Measurements from ENCODE around the gene RRP36. TPM values are rescaled to one million over a fixed set of nuclear protein-coding genes. Genes with fewer than 3 reads are reported as not detected.

RRP36 gene
- total RNA-seq, 6 experiments from 2014 or later: 21.8 to 45.0 (median 23.3) TPM

GRCh38 chr6:43016176-43016942 lies 5.1 kb upstream of the RRP36 start:
- no peak for ATAC-seq
- no peak overlapping the region for H3K27ac ChIP-seq
- H3K9me3 ChIP-seq: no peaks in the 10 kb centered on the region
- H3K36me3 ChIP-seq: peaks cover 0 to 31% (median 6%) of the 10 kb centered on the region in 4 donors
- no peaks in the 10 kb centered on the region for H3K27me3 ChIP-seq
- TF ChIP-seq POLR2A (IDR thresholded peaks at IDR 0.05): no peak
- no peak for TF ChIP-seq CTCF (IDR thresholded peaks at IDR 0.05)
- intact Hi-C loops (cut with DNase I): no loop called here
- H3K4me1 ChIP-seq: peaks cover 0 to 31% (median 9%) of the 10 kb centered on the region in 4 donors
- H3K4me3 ChIP-seq: no peak overlapping the region
- 66% methylated on average over 3 of the region's 7 CpGs for WGBS (ENCODE audit: insufficient coverage, low coverage, low lambda C conversion rate, missing lambda C conversion rate)
- peak in 1 of 3 donors; percentile 33 for DNase-seq

GRCh38 chr6:43016943-43017334 lies 4.5 kb upstream of the RRP36 start:
- Histone ChIP-seq H3K27me3 (no peaks in the 10 kb centered on the region), H3K36me3 (peaks cover 0 to 25% (median 6%) of the 10 kb centered on the region in 4 donors), H3K4me1 (peaks cover 0 to 31% (median 9%) of the 10 kb centered on the region in 4 donors), H3K27ac (no peak overlapping the region), H3K9me3 (no peaks in the 10 kb centered on the region), H3K4me3 (no peak overlapping the region)
- intact Hi-C loops (cut with DNase I): no loop called here
- DNase-seq (no peak), ATAC-seq (no peak)
- no peak for TF ChIP-seq CTCF (IDR thresholded peaks at IDR 0.05)
- no peak for TF ChIP-seq POLR2A (IDR thresholded peaks at IDR 0.05)
- 93% methylated on average over 8 of the region's 12 CpGs for WGBS (ENCODE audit: insufficient coverage, low coverage, low lambda C conversion rate, missing lambda C conversion rate)

GRCh38 chr6:43019152-43019551 lies 2.3 kb upstream of the RRP36 start:
- DNase-seq: no peak
- 85% methylated on average over 2 of the region's 2 CpGs for WGBS (ENCODE audit: insufficient coverage, low coverage, low lambda C conversion rate, missing lambda C conversion rate)
- ATAC-seq: no peak
- Histone ChIP-seq H3K36me3 (peaks cover 0 to 23% (median 6%) of the 10 kb centered on the region in 4 donors), H3K27ac (no peak overlapping the region), H3K9me3 (no peaks in the 10 kb centered on the region), H3K4me3 (no peak overlapping the region), H3K27me3 (no peaks in the 10 kb centered on the region), H3K4me1 (peaks cover 0 to 24% (median 6%) of the 10 kb centered on the region in 4 donors)
- intact Hi-C loops (cut with DNase I): no loop called here
- TF ChIP-seq CTCF (IDR thresholded peaks at IDR 0.05): no peak
- no peak for TF ChIP-seq POLR2A (IDR thresholded peaks at IDR 0.05)

GRCh38 chr6:43020052-43020705 lies 1.2 kb upstream of the RRP36 start:
- TF ChIP-seq CTCF (IDR thresholded peaks at IDR 0.05) (no peak), POLR2A (IDR thresholded peaks at IDR 0.05) (no peak)
- no peak for ATAC-seq
- intact Hi-C loops (cut with DNase I): no loop called here
- Histone ChIP-seq H3K4me1 (peaks cover 0 to 17% (median 2%) of the 10 kb centered on the region in 4 donors), H3K4me3 (no peak overlapping the region), H3K27me3 (no peaks in the 10 kb centered on the region), H3K36me3 (peaks cover 0 to 29% (median 9%) of the 10 kb centered on the region in 4 donors), H3K27ac (no peak overlapping the region), H3K9me3 (no peaks in the 10 kb centered on the region)
- 90% methylated on average over 2 of the region's 3 CpGs for WGBS (ENCODE audit: insufficient coverage, low coverage, low lambda C conversion rate, missing lambda C conversion rate)
- no peak for DNase-seq

Data from right lobe of liver (tissue), 6 donors.